NCI-H446 (cell line): ENCODE data around the gene ANKS1B.
"Not testable (repeated sequence)": the region's sequence is repeated elsewhere in the genome, so short reads cannot be mapped to it uniquely, and the experiment has no call there.

Experiments
- DNase-seq, 2 experiments: peaks; one replicate each; lab custom pipeline; 2025; lab: John Stamatoyannopoulos, UW

The ANKS1B gene

DNA sequence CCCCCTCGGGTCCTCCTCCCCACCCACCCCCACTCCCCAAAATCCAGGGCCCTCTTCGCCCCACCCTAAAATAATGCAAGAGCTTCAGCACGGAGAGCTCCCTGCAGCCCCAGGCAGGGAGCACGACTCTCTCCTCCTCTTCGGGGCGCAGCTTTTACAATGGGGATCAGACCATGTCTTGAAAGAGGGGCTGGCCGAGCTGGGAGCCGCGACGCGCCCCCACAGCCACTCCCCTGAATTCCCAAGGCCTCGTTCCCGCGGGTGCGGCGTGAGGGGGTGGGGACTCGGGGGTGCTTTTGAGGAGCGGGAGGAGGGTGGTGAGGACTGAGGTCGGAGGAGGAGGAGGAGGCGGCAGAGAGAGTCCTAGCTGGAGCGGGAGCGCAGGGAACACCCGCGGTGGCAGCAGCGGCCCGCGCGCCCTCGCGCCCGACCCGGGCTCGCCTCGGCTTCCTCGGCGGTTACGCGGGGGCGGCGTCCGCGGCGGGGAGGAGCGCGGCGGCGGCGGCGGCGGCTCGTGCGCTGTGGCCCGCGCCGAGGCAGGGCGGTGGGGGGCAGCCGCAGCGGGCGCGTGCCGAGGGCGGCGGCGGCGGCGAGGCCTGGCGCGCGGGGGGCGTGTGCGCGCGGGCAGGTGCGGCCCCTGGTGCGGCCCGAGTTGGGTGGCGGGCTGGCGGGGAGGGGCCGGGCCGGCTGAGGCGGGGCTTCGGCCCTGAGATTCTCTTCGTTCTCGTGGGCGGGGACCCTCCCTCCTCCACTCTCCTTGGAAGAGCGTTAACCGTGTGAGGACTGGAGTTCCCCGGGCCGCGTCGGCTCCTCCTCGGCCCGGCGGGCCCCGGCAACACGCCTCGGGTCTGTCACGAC is at the start of gene ANKS1B:
TSS of gene ANKS1B (minus strand) at position 666 of the 858 bp plus-strand sequence. CDS start 699 bp downstream, outside the sequence.
- peak; percentile 71 to 90 for DNase-seq

DNA sequence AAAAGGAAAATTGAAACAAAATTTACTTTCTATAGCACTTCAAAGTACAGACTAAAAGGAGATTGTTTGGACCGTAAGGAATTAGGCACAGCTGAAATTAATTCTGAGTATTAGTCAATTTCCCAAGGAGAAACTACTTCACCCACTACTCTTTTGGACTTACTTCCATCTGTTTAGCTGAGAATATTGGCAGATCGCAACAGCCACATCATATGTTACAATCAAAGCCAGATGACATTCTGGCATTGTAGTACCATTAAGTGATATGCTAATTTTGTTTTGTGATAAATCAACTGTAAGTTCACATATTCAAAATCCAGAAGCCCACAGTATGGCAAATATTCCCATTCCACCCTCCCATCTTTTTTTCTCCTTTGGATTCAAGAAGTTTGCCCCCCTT is 47.1 kb upstream of the ANKS1B start:
- peak; percentile 6 to 66 for DNase-seq

DNA sequence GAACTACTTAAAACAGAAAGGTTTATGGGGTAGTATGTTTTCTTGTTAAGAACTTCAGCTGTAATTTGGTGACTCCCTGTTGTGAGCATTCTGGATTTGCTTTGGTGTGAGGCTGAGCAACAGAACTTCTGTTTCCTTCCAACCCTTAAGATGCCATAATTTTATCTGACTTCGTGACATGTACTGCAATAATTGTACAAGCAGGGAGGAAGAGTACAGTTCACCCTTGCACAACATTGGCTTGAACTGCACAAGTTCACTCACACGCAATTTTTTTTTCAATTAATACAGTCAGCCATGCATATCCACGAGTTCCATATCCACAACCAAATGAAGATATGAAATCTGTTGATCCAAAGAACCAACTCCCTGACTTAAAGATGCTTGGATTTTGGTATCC is 42.9 kb upstream of the ANKS1B start:
- no peak for DNase-seq

DNA sequence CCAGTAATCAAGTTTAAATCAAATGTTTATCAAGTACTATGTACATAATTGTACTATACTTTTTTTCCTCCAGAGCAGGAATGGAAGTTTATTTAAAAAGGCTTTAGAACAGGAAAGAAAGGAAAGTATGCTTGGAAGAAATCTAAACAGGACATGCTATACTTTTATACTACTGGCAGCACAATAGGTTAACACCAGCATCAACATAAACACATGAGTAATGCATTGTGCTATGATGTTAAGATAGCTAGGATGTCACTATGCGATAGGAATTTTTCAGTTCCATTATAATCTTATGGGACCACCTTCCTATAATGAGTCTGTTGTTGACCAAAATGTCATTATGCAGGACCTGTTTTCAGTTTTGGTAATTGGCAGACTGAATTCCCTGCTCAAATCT is 41.5 kb upstream of the ANKS1B start:
- no peak for DNase-seq

DNA sequence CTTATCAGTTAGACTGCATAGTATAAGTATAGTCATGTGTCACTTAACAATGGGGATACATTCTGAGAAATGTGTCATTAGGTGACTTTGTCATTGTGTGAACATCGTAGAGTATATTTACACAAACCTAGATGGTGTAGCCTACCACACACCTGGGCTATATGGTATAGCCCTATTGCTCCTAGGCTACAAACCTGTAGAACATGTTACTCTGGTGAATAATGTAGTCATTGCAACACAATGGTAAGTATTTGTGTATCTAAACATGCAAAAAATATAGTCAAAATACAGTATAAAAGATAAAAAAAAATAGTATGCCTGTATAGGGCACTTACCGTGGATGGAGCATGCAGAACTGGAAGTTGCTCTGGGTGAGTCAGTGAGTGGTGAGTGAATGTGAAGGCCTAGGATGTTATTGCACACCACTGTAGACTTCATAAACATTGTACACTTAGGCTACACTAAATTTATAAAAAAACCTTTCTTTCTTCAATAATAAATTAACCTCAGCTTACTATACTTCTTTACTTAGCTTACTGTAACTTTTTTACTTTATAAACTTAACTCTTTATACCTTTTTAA is 40.3 kb upstream of the ANKS1B start:
- no peak for DNase-seq

DNA sequence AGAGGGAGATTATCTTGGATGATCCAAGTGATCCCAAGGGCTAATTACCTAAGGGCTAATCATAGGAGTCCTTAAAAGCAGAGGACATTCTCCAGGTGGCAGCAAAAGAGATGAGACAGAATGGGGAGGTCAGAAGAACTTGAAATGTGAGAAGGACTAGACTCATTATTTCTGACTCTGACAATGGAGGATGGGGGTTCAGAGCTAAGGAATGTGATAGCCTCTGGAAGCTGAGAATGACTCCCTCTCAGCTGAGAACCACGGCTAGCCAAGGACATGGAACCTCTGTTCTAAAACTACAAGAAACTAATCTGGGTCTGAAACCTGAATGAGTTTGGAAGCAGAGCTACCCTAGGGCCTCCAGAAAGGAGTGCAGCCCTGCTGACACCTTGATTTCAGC is 35.6 kb upstream of the ANKS1B start:
- no peak for DNase-seq

DNA sequence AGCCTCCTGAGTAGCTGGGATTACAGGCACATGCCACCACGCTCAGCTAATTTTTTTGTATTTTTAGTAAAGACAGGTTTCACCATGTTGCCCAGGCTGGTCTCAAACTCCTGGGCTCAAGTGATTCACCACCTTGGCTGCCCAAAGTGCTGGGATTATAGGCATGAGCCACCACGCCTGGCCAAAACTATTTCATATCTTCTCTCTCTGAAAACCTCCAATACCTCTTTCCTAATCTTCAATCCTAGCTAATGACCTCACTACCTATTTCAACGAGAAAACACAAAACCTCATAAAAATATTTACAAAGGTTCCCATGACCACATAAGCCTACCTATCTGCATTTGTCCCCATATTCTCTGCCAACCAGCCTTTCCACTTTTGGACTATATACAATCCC is 32.3 kb upstream of the ANKS1B start:
- no peak for DNase-seq

DNA sequence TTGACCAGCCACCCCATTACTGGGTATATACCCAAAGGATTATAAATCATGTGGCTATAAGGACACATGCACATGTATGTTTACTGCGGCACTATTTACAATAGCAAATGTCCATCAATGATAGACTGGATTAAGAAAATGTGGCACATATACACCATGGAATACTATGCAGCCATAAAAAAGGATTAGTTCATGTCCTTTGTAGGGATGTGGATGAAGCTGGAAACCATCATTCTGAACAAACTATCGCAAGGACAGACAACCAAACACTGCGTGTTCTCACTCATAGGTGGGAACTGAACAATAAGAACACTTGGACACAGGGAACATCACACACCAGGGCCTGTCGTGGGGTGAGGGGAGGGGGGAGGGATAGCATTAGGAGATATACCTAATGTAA is 31.6 kb upstream of the ANKS1B start:
- not testable (repeated sequence) for DNase-seq

DNA sequence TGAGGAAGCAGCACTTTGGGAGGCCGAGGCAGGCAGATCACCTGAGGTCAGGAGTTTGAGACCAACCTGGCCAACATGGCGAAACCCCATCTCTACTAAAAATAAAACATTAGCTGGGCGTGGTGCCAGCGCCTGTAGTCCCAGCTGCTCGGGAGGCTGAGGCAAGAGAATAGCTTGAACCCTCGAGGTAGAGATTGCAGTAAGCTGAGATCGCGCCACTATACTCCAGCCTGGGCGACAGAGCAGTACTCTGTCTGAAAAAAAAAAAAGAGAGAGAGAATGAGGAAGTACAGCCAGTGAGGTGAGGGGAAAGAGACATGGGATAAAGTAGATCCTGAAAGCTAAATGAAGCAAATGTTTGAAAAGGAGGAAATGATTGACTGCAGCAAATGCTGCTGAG is 21.1 kb upstream of the ANKS1B start:
- DNase-seq = not testable (repeated sequence)

DNA sequence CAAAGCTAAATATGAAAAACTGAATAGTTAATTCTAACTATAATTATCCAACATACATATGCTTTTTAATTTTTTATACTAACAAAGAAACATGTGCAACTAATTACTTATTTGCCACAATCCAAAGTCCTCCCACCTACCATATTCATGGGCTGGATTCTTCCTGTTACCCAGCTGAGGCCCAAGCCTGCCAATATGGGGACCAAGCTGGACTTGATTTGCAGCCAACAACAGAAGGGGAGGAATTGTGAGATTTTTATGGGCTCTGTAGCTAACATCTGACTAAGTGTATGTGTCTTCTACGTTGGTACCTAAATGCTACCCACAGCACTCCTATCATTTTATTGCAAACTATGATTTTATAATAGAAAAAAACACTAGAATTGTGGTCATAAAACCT is 13.1 kb upstream of the ANKS1B start:
- DNase-seq = peak; percentile 23 to 79

DNA sequence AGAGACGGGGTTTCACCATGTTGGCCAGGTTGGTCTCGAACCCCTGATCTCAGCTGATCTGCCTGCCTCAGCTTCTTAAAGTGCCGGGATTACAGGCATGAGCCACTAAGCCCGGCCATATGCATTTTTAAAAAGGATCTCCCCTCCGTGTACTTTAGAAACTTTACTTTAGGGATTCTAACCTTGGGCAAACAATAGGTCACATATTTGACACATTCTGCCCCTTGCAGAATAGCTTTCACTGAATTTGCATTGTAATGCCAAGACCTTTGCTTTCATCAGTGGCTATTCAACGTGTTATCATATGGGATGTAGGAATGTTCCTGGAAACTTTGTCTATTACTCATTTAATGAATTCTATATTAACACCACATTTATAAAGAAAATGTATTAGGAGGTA is 11.4 kb upstream of the ANKS1B start:
- no peak for DNase-seq

DNA sequence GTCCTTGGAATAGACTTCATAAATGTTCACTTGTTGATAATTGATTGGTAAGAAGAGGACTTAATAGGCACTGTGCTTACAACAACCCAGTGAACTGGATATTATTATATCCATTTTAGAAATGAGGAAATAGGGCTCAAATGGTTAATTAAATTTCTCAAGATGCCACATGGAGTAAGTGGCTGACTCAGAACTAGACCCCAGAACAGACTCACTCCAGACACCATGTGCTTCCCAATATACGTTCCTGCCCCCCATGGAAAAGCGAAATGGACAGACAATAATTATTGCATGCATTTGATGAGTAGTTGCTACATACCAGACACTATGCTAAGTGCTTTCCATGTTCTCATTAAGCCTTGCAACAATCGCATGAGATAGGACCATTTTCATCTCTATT is 895 bp upstream of the ANKS1B start:
- DNase-seq = no peak

DNA sequence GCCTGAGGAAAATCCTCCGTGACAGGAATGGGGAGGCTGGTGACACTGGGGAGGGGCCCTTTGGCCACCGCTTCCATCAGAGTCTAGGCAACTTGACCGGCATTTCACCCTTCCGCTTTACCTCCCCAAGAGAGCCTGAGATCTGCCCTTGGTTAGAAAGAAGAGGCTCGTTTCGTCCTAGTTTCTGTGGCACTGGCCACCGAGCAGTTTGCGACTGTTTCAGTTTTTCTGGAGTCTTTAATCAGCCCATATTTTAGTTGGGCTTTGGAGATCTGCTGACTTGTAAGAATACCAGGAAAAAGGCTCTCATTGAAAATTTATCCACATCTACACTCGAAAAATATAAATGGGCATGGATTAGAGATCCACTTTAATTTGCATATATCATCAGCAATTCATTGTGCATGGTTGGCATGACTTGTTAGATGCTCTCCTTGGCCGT is 414 bp upstream of the ANKS1B start:
- DNase-seq = no peak

DNA sequence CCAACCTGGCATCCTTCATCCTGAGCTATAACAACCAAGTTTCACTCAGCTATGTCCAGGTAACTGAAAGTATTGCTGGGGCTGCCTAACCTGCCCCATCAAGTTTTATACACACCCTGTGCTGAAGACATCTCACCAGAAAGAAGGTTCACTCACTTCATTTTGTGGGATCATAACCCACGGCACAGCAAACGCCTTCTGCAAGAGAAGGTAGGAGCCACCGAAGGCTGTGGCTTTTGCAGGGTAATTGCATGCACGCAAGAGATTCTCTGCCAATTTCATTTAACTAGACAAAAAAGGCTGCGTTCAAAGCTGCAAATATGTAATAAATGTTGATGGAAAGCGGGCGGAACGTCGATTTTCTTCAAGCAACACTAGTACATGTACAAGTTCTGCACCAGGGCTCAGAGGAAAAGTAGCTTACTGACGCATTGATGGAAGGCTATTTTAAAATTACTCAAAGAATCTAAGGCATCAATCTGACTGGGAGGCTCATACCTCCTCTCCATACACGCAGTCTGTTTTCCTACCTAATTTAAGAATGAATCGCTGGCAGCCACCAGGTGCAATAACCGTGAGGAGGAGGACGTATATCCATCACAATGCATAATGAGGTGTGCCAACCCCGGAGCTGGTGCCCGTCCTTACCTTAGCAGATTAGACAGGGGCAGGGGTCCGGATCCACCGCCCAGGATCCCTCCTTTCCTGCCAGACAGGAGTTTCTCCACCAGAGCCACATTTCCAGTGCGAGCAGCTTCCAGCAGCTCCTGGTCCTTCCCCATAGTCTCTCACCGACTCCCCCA is 1.1 kb downstream of the ANKS1B start:
- DNase-seq = peak in 1 of 2 experiments; percentile 23

DNA sequence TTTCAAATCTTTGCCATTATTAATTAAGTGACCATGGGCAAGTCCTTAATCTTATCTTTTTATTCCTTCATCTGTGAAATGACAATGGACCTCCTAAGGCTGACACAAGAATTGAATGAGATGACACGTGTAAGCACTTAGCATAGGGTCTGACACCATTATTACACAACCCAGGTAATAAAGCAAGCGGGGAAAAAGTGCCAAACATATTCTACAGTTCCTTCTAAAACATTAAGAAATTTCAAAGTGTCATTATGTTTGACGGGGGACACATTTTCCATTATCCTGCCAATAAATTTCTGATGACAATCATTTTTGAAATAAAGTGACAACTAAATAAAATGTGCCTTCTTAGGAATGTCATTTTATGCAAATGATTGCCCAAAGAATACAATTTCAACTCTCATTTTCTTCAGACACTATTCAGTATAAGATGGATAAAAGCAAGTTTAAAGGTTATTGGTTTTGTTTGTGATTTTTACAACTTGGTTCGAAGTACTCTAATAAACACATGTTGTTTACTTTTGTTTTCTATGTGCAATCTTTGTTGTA is 3.0 kb downstream of the ANKS1B start:
- no peak for DNase-seq

DNA sequence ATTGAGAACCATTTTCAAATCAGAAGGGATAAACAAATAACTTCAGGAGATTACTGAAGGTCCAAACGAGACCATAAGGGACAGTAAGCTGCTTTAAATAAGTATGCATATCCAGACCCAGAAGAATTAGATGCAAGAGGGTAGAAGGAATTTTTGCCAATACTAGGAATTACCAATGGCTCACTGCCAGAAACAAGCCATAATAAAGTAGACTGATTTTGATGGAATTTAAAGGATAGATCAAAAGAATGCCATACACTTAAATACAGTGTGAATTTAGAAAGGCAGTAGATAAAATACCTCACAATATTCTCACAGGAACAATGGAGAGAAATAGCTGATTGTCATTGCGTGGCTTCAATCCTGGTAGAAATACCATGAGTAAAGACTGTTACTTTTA is 5.3 kb downstream of the ANKS1B start:
- peak in 1 of 2 experiments; percentile 10 for DNase-seq

DNA sequence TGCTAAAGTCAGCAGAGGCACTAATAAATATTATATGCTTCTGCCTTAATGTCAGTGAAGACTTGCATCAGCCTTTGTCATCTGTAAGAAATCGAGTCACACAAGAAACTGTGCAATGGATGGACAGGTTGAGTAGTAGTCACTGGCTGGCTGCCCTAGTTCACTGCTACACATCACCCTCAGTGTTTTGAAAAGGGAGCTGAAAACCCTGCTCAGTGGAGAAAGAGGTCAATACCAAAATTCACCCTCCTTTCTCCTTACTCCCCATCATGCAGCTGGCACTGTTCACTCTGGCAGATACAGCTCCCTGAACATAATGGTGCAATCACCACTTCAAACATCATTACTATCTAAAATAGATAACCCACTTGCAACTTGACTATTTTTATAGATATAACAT is 6.6 kb downstream of the ANKS1B start:
- peak in 1 of 2 experiments; percentile 14 for DNase-seq

DNA sequence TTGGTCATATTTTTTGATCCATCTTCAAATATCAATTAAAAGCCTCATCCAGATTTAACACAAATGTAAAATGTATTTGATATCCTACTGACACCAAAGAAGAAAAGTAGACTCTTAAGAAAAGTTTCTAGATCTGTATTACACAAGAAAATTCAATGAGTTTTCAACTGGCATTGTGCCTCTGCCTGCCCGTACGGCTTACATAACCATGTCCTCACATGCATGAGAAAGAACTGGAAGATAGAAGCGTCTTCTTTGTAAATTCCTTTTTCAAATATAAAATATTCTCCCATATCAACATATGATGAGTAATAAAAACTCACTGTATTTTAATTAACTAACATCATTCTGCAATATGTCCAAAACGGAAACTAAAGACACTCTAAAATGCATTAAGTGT is 7.2 kb downstream of the ANKS1B start:
- no peak for DNase-seq

DNA sequence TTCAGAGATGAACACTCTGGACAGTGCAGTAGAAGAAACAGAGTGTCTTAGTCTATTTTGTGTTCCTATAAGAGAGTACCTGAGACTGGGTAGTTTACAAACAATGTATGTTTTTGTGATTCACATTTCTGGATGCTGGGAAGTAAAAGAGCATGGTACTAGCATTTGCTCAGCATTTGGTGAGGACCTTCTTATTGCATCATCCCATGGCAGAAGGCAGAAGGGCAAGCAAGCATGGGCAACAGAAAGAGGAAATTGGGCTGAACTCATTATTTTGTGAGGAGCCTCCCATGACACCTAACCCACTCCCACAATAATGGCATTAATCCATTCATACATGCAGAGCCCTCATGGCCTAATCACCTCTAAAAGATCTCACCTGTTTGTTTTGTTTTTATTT is 8.0 kb downstream of the ANKS1B start:
- DNase-seq = peak in 1 of 2 experiments; percentile 17

DNA sequence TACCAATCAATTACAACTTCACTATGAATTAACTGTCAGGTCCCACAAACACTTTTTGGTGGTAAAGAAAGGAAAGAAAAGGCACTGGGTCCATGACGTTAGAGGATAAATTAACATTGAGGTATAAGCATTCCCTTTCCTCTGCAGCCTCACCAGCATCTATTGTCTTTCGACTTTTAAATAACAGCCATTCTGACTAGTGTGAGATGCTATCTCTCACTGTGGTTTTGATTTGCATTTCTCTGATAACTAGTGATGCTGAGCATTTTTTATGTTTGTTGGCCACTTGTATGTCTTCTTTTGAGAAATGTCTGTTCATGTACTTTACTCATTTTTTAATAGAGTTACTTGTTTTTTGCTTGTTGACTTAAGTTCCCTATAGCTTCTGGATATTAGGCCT is 9.4 kb downstream of the ANKS1B start:
- DNase-seq = no peak

DNA sequence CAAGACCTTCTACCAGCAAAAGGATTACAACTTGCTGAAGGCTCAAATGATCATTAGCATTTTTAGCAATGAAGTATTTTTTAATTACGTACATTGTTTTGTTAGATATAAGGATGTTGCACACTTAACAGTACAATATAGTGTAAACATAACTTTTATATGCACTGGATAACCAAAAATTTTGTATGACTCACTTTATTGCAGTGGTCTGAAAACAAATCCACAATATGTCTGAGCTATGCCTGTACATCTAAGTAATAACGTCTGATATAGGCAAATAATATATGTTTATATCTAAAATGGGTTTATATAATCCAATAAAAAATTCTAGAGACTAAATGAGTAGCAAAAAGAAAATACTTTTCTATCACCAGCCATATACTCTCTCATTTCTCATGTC is 10.6 kb downstream of the ANKS1B start:
- no peak for DNase-seq

DNA sequence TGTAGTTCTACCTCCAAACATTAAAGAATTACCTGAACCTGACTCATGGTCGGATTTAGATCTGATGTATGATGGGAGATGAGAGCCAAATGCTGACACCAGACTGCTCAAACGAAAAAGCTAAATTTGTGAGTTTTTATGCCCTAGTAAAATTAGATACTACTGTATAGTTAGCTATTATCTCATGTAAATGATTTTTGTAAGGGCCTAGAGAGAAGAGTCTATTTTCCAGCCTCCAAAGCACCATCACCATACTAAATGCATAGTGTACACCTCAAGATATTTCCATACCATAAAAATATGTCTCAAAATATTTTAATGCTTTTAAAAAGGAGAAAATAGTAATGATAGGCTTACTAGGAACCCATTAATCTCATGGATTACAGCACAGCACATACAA is 18.3 kb downstream of the ANKS1B start:
- no peak for DNase-seq
